WTC11 (cell line): Measurements from ENCODE around the gene PPP1R37. TPM values are rescaled to one million over a fixed set of nuclear protein-coding genes. Genes with fewer than 3 reads are reported as not detected.

Source experiments
- ATAC-seq: fragments of 200-7000 bp; cut with Tn5 transposase; 2 replicates; pipeline ENCODE4 v1.10.0; 2021; ENCODE audit warnings: mild to moderate bottlenecking, moderate library complexity
- CTCF ChIA-PET: fragments of 300-600 bp; sonication (Branson Sonifier 250); formaldehyde crosslinking; loops from one replicate; lab custom pipeline; 2021; ENCODE audit warnings: antibody characterized with exemption; lab: Charles Lee
- POLR2A ChIA-PET: fragments of 350-600 bp; sonication (Branson Sonifier 250); formaldehyde crosslinking; loops from one replicate; lab custom pipeline; 2021; ENCODE audit warnings: antibody characterized with exemption; lab: Charles Lee
- DNase-seq: peaks from one replicate; pipeline ENCODE4 v3.0.0; 2021; ENCODE audit warnings: low spot score
- H3K27ac Mint-ChIP-seq: 2 replicates; pipeline ENCODE4 v1.8.0; 2021; ENCODE audit warnings: mixed read lengths
- H3K27me3 Mint-ChIP-seq: 2 replicates; pipeline ENCODE4 v1.8.0; 2021; ENCODE audit warnings: low read depth, mild to moderate bottlenecking, moderate library complexity, mixed read lengths
- H3K36me3 Mint-ChIP-seq: 2 replicates; pipeline ENCODE4 v1.8.0; 2021; ENCODE audit warnings: mixed read lengths
- H3K4me1 Mint-ChIP-seq: 2 replicates; pipeline ENCODE4 v1.8.0; 2022; ENCODE audit warnings: mixed read lengths
- H3K4me3 Mint-ChIP-seq: 2 replicates; pipeline ENCODE4 v1.8.0; 2021; ENCODE audit warnings: mild to moderate bottlenecking, moderate library complexity, mixed read lengths
- H3K9me3 Mint-ChIP-seq: 2 replicates; pipeline ENCODE4 v1.8.0; 2021; ENCODE audit warnings: mixed read lengths
- ATF3 ChIP-seq: sonication (generic); formaldehyde crosslinking; conservative IDR thresholded peaks from 2 replicates; pipeline ENCODE4 v1.8.1; 2022; ENCODE audit warnings: mild to moderate bottlenecking, missing genetic modification reagents
- CTCF ChIP-seq: fragments of 200-600 bp; IDR thresholded peaks from 2 replicates; pipeline ENCODE4 v1.8.0; 2022; ENCODE audit warnings: antibody characterized with exemption
- ESRRA ChIP-seq: sonication (generic); formaldehyde crosslinking; IDR thresholded peaks from 2 replicates; pipeline ENCODE4 v1.8.1; 2022; ENCODE audit warnings: mild to moderate bottlenecking, missing genetic modification reagents, borderline replicate concordance
- GRHL2 ChIP-seq: fragments of 250-450 bp; sonication (Bioruptor Pico); IDR thresholded peaks from 2 replicates; pipeline ENCODE4 v1.8.0; 2022; ENCODE audit warnings: mild to moderate bottlenecking, moderate library complexity; ENCODE audit not compliant: insufficient replicate concordance, severe bottlenecking
- GTF2I ChIP-seq: fragments of 250-450 bp; sonication (Bioruptor Pico); conservative IDR thresholded peaks from 2 replicates; pipeline ENCODE4 v1.4.0; 2021; ENCODE audit warnings: mild to moderate bottlenecking
- JAZF1 ChIP-seq: fragments of 250-450 bp; sonication (Bioruptor Pico); IDR thresholded peaks from 2 replicates; pipeline ENCODE4 v1.9.0; 2021; ENCODE audit warnings: moderate library complexity, mild to moderate bottlenecking, inconsistent platforms
- JUN ChIP-seq: sonication (generic); formaldehyde crosslinking; IDR thresholded peaks from 2 replicates; pipeline ENCODE4 v1.8.0; 2023; ENCODE audit warnings: mild to moderate bottlenecking, missing genetic modification reagents
- KAT7 ChIP-seq: sonication (generic); formaldehyde crosslinking; IDR thresholded peaks from 2 replicates; pipeline ENCODE4 v1.8.1; 2023; ENCODE audit warnings: missing genetic modification reagents, mild to moderate bottlenecking, borderline replicate concordance
- PRRX2 ChIP-seq: fragments of 250-450 bp; sonication (Bioruptor Pico); IDR thresholded peaks from 2 replicates; pipeline ENCODE4 v1.8.0; 2021; ENCODE audit warnings: mild to moderate bottlenecking
- RORB ChIP-seq: fragments of 250-450 bp; sonication (Bioruptor Pico); IDR thresholded peaks from 2 replicates; pipeline ENCODE4 v1.9.0; 2021; ENCODE audit warnings: mild to moderate bottlenecking
- TEAD1 ChIP-seq: sonication (generic); formaldehyde crosslinking; IDR thresholded peaks from 2 replicates; pipeline ENCODE4 v1.8.0; 2022; ENCODE audit warnings: mild to moderate bottlenecking, missing genetic modification reagents
- TEAD4 ChIP-seq: sonication (generic); formaldehyde crosslinking; IDR thresholded peaks from 2 replicates; pipeline ENCODE4 v1.8.0; 2022; ENCODE audit warnings: mild to moderate bottlenecking, missing genetic modification reagents
- TP53 ChIP-seq: sonication (generic); formaldehyde crosslinking; IDR thresholded peaks from 2 replicates; pipeline ENCODE4 v1.8.1; 2023; ENCODE audit warnings: mild to moderate bottlenecking, missing genetic modification reagents
- USF1 ChIP-seq: sonication (generic); formaldehyde crosslinking; IDR thresholded peaks from 2 replicates; pipeline ENCODE4 v1.8.0; 2022; ENCODE audit warnings: mild to moderate bottlenecking, missing genetic modification reagents
- ZNF121 ChIP-seq: sonication (generic); formaldehyde crosslinking; IDR thresholded peaks from 2 replicates; pipeline ENCODE4 v1.8.0; 2023; ENCODE audit warnings: missing genetic modification reagents
- total RNA-seq: library from RNA; stranded (reverse); gene quantifications from 3 replicates; pipeline ENCODE4 v1.2.3, GENCODE V29; 2021
- TF ChIP-seq, protein P1 (sequence below): sonication (generic); formaldehyde crosslinking; IDR thresholded peaks from 2 replicates; pipeline ENCODE4 v1.8.1; 2022; ENCODE audit warnings: low read depth, missing genetic modification reagents, borderline replicate concordance
- TF ChIP-seq, protein P2 (sequence below): sonication (generic); formaldehyde crosslinking; IDR thresholded peaks from 2 replicates; pipeline ENCODE4 v1.8.0; 2022; ENCODE audit warnings: missing genetic modification reagents
- TF ChIP-seq, protein P3 (sequence below): sonication (generic); formaldehyde crosslinking; conservative IDR thresholded peaks from 2 replicates; pipeline ENCODE4 v1.8.1; 2023; ENCODE audit warnings: mild to moderate bottlenecking, low read depth, missing genetic modification reagents, moderate library complexity
- TF ChIP-seq, protein P4 (sequence below): sonication (generic); formaldehyde crosslinking; IDR thresholded peaks from 2 replicates; pipeline ENCODE4 v1.8.1; 2023; ENCODE audit warnings: mild to moderate bottlenecking, missing genetic modification reagents, moderate library complexity
- TF ChIP-seq, protein P5 (sequence below): sonication (generic); formaldehyde crosslinking; IDR thresholded peaks from 2 replicates; pipeline ENCODE4 v1.8.0; 2023; ENCODE audit warnings: mild to moderate bottlenecking, missing genetic modification reagents

Gene PPP1R37
- total RNA-seq, 1 experiment from 2014 or later, result 35.4 TPM

- Mint-ChIP-seq H3K36me3 (peaks cover 43% of the 10 kb centered on the region), H3K4me1 (no peaks in the 10 kb centered on the region), H3K9me3 (no peaks in the 10 kb centered on the region), H3K4me3 (no peak overlapping the region), H3K27ac (peak overlapping the region; percentile 13; the same call in 1 of the 2 replicates), H3K27me3 (no peaks in the 10 kb centered on the region)
- TF ChIP-seq ZNF121 (CRISPR knock-in tag) (no peak), USF1 (CRISPR knock-in tag) (no peak), TEAD4 (CRISPR knock-in tag) (no peak), TP53 (CRISPR knock-in tag) (no peak), GTF2I (no peak)
- TF ChIP-seq, protein P1, sequence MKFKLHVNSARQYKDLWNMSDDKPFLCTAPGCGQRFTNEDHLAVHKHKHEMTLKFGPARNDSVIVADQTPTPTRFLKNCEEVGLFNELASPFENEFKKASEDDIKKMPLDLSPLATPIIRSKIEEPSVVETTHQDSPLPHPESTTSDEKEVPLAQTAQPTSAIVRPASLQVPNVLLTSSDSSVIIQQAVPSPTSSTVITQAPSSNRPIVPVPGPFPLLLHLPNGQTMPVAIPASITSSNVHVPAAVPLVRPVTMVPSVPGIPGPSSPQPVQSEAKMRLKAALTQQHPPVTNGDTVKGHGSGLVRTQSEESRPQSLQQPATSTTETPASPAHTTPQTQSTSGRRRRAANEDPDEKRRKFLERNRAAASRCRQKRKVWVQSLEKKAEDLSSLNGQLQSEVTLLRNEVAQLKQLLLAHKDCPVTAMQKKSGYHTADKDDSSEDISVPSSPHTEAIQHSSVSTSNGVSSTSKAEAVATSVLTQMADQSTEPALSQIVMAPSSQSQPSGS (CRISPR knock-in tag), result no peak
- ChIA-PET CTCF (interaction anchor here (1.6 to 1.7 kb wide), 2 partner anchors 9 to 61 kb away, joined by 5 to 9 read pairs; no protein-coding TSS in a partner anchor), POLR2A (no interaction called here)
- no peak for ATAC-seq
- no peak for DNase-seq
Measured at GRCh38 chr19:45050036-45050435, 42.9 kb upstream of the PPP1R37 start.

- H3K27ac Mint-ChIP-seq, result peak overlapping the region; percentile 81
- ChIA-PET CTCF (interaction anchor here (1.4 to 1.6 kb wide), 2 partner anchors 7 to 13 kb away, joined by 4 read pairs; partner anchors contain the start of gene CLASRP), POLR2A (no interaction called here)
- H3K4me3 Mint-ChIP-seq, result no peak overlapping the region
- no peaks in the 10 kb centered on the region for H3K4me1 Mint-ChIP-seq
- H3K9me3 Mint-ChIP-seq, result no peaks in the 10 kb centered on the region
- H3K27me3 Mint-ChIP-seq, result no peaks in the 10 kb centered on the region
- DNase-seq, result no peak
- no peak for ATAC-seq
- H3K36me3 Mint-ChIP-seq, result peaks cover 32% of the 10 kb centered on the region
- TF ChIP-seq, protein P2, sequence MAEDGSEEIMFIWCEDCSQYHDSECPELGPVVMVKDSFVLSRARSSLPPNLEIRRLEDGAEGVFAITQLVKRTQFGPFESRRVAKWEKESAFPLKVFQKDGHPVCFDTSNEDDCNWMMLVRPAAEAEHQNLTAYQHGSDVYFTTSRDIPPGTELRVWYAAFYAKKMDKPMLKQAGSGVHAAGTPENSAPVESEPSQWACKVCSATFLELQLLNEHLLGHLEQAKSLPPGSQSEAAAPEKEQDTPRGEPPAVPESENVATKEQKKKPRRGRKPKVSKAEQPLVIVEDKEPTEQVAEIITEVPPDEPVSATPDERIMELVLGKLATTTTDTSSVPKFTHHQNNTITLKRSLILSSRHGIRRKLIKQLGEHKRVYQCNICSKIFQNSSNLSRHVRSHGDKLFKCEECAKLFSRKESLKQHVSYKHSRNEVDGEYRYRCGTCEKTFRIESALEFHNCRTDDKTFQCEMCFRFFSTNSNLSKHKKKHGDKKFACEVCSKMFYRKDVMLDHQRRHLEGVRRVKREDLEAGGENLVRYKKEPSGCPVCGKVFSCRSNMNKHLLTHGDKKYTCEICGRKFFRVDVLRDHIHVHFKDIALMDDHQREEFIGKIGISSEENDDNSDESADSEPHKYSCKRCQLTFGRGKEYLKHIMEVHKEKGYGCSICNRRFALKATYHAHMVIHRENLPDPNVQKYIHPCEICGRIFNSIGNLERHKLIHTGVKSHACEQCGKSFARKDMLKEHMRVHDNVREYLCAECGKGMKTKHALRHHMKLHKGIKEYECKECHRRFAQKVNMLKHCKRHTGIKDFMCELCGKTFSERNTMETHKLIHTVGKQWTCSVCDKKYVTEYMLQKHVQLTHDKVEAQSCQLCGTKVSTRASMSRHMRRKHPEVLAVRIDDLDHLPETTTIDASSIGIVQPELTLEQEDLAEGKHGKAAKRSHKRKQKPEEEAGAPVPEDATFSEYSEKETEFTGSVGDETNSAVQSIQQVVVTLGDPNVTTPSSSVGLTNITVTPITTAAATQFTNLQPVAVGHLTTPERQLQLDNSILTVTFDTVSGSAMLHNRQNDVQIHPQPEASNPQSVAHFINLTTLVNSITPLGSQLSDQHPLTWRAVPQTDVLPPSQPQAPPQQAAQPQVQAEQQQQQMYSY (CRISPR knock-in tag), result no peak
- TF ChIP-seq JAZF1 (CRISPR knock-in tag), result no peak
- no peak for TF ChIP-seq ATF3 (CRISPR knock-in tag)
- no peak for TF ChIP-seq TEAD1 (CRISPR knock-in tag)
- TF ChIP-seq, protein P3, sequence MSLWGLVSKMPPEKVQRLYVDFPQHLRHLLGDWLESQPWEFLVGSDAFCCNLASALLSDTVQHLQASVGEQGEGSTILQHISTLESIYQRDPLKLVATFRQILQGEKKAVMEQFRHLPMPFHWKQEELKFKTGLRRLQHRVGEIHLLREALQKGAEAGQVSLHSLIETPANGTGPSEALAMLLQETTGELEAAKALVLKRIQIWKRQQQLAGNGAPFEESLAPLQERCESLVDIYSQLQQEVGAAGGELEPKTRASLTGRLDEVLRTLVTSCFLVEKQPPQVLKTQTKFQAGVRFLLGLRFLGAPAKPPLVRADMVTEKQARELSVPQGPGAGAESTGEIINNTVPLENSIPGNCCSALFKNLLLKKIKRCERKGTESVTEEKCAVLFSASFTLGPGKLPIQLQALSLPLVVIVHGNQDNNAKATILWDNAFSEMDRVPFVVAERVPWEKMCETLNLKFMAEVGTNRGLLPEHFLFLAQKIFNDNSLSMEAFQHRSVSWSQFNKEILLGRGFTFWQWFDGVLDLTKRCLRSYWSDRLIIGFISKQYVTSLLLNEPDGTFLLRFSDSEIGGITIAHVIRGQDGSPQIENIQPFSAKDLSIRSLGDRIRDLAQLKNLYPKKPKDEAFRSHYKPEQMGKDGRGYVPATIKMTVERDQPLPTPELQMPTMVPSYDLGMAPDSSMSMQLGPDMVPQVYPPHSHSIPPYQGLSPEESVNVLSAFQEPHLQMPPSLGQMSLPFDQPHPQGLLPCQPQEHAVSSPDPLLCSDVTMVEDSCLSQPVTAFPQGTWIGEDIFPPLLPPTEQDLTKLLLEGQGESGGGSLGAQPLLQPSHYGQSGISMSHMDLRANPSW (CRISPR knock-in tag), result no peak
- TF ChIP-seq, protein P4, sequence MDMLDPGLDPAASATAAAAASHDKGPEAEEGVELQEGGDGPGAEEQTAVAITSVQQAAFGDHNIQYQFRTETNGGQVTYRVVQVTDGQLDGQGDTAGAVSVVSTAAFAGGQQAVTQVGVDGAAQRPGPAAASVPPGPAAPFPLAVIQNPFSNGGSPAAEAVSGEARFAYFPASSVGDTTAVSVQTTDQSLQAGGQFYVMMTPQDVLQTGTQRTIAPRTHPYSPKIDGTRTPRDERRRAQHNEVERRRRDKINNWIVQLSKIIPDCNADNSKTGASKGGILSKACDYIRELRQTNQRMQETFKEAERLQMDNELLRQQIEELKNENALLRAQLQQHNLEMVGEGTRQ (CRISPR knock-in tag), result no peak
- no peak for TF ChIP-seq RORB (CRISPR knock-in tag)
- TF ChIP-seq JUN (CRISPR knock-in tag), result no peak
- TF ChIP-seq PRRX2 (CRISPR knock-in tag), result no peak
- TF ChIP-seq ESRRA (CRISPR knock-in tag), result no peak
- TF ChIP-seq, protein P5, sequence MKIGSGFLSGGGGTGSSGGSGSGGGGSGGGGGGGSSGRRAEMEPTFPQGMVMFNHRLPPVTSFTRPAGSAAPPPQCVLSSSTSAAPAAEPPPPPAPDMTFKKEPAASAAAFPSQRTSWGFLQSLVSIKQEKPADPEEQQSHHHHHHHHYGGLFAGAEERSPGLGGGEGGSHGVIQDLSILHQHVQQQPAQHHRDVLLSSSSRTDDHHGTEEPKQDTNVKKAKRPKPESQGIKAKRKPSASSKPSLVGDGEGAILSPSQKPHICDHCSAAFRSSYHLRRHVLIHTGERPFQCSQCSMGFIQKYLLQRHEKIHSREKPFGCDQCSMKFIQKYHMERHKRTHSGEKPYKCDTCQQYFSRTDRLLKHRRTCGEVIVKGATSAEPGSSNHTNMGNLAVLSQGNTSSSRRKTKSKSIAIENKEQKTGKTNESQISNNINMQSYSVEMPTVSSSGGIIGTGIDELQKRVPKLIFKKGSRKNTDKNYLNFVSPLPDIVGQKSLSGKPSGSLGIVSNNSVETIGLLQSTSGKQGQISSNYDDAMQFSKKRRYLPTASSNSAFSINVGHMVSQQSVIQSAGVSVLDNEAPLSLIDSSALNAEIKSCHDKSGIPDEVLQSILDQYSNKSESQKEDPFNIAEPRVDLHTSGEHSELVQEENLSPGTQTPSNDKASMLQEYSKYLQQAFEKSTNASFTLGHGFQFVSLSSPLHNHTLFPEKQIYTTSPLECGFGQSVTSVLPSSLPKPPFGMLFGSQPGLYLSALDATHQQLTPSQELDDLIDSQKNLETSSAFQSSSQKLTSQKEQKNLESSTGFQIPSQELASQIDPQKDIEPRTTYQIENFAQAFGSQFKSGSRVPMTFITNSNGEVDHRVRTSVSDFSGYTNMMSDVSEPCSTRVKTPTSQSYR (CRISPR knock-in tag), result no peak
- no peak for TF ChIP-seq CTCF
- TF ChIP-seq KAT7 (CRISPR knock-in tag), result no peak
- no peak for TF ChIP-seq TEAD4 (CRISPR knock-in tag)
- no peak for TF ChIP-seq GRHL2 (CRISPR knock-in tag)
Measured at GRCh38 chr19:45051929-45052579, 40.9 kb upstream of the PPP1R37 start.
